ENCODE data around the gene TNFAIP8. TPM values are rescaled to one million over a fixed set of nuclear protein-coding genes. Genes with fewer than 3 reads are reported as not detected.
"Not testable (repeated sequence)": the region's sequence is repeated elsewhere in the genome, so short reads cannot be mapped to it uniquely, and the experiment has no call there.

Gene TNFAIP8
- total RNA-seq, 1 experiment from 2014 or later, result 45.3 TPM

GRCh38 chr5:119439632-119440031 lies 83.8 kb downstream of the TNFAIP8 start:
- not testable (repeated sequence) for H3K36me3 ChIP-seq; H3K4me1 ChIP-seq; H3K27me3 ChIP-seq; DNase-seq; H3K4me3 ChIP-seq; H3K27ac ChIP-seq; H3K9me3 ChIP-seq (replicated peaks)

GRCh38 chr5:119444643-119445042 lies 88.8 kb downstream of the TNFAIP8 start:
- not testable (repeated sequence) for DNase-seq; H3K27me3 ChIP-seq; H3K9me3 ChIP-seq (replicated peaks)

GRCh38 chr5:119445544-119445943 lies 89.7 kb downstream of the TNFAIP8 start:
- Histone ChIP-seq H3K36me3 (no peaks in the 10 kb centered on the region), H3K4me1 (no peaks in the 10 kb centered on the region), H3K9me3 (replicated peaks) (no peaks in the 10 kb centered on the region; the same call in 1 of the 2 replicates), H3K27ac (no peak overlapping the region), H3K27me3 (no peaks in the 10 kb centered on the region), H3K4me3 (no peak overlapping the region)
- DNase-seq, result no peak

More at GRCh38 chr5:119444643-119445042, 88.8 kb downstream of the TNFAIP8 start:
- not testable (repeated sequence) for H3K27ac ChIP-seq, H3K36me3 ChIP-seq, H3K4me1 ChIP-seq, H3K4me3 ChIP-seq

Other genes with a start within 250 kb of the TNFAIP8 start
- gene HSD17B4, start 96.5 kb downstream of the TNFAIP8 start, total RNA-seq (2014; rRNA removed; shearing (Covaris generic)), result 140 and 141 TPM in 2 replicates

Measured in SJCRH30 (cell line).